Activated naive CD4-positive, alpha-beta T cell treated with anti-CD3 and anti-CD28 coated beads, Interleukin-2, amount 50 U/mL, for 24 hours (primary cell): ENCODE measurements around the gene SENP3.

Source experiments
- H3K27ac Mint-ChIP-seq: one replicate; pipeline ENCODE4 v1.8.0; 2021; ENCODE audit warnings: mild to moderate bottlenecking, mixed read lengths
- H3K27me3 Mint-ChIP-seq: one replicate; pipeline ENCODE4 v1.8.0; 2021; ENCODE audit warnings: mixed read lengths
- H3K36me3 Mint-ChIP-seq: one replicate; pipeline ENCODE4 v1.8.0; 2021; ENCODE audit warnings: mixed read lengths
- H3K4me1 Mint-ChIP-seq: one replicate; pipeline ENCODE4 v1.8.0; 2021; ENCODE audit warnings: mixed read lengths
- H3K4me3 Mint-ChIP-seq: one replicate; pipeline ENCODE4 v1.8.0; 2021; ENCODE audit warnings: mild to moderate bottlenecking, mixed read lengths
- H3K9me3 Mint-ChIP-seq: one replicate; pipeline ENCODE4 v1.8.0; 2021; ENCODE audit warnings: mixed read lengths

The SENP3 gene

DNA sequence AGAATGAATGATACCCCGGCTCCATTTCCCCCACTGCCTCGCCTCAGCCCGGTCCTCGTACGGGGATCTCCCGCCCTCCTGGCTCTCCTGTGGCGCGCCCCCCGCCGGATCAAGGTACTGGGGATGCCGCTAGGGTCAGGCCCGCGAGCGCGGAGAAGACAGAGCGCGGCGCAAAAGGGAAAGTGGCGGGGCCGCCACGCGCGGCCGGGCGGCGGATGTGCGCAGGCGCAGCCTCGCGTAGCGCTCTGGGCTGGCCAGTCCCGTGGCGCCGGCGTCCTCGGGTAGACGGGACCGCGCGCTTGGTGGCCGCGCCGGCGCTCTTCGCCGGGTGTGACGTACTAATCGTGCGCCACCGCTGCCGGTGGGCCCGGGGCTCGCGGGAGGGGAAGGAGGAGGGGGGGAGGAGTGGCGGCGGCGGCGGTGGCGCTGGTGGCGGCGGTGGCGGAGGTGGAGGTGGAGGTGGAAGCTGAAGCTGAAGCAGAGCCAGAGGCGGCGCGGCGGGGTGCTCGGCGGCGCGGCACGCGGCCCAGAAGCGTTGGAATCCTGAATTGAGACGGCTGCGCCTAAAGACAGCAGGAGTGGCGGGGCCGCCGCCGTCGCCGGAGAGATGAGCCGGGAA, at the start of gene SENP3:
Gene SENP3, plus strand, starts transcription at position 331 of the 619 bp plus-strand sequence. CDS start 1,158 bp downstream, outside the sequence.
- peak within 1 kb of the TSS; percentile 99 for H3K27ac Mint-ChIP-seq
- H3K36me3 Mint-ChIP-seq, result peaks cover 5% of the 10 kb centered on the region
- no peaks in the 10 kb centered on the region for H3K9me3 Mint-ChIP-seq
- no peaks in the 10 kb centered on the region for H3K27me3 Mint-ChIP-seq
- H3K4me1 Mint-ChIP-seq, result peaks cover 56% of the 10 kb centered on the region
- peak within 1 kb of the TSS; percentile 99 for H3K4me3 Mint-ChIP-seq

DNA sequence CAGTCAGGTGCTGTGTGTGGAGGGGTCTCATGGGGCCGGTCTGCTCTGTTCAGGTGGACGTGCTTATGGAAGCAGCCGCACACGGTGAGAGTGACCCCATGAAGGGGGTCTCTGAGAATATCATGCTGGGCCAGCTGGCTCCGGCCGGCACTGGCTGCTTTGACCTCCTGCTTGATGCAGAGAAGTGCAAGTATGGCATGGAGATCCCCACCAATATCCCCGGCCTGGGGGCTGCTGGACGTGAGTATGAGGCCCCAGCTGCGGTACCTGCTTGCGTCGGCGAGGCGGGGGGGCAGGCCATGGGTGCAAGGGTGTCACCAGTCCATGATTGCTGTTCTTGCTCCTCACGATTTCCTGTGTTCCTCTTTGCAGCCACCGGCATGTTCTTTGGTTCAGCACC, 49.6 kb upstream of the SENP3 start:
- Mint-ChIP-seq H3K9me3 (no peaks in the 10 kb centered on the region), H3K27ac (peak overlapping the region; percentile 82), H3K4me1 (peaks cover 4% of the 10 kb centered on the region), H3K36me3 (peaks cover 3% of the 10 kb centered on the region), H3K27me3 (no peaks in the 10 kb centered on the region), H3K4me3 (no peak overlapping the region)

DNA sequence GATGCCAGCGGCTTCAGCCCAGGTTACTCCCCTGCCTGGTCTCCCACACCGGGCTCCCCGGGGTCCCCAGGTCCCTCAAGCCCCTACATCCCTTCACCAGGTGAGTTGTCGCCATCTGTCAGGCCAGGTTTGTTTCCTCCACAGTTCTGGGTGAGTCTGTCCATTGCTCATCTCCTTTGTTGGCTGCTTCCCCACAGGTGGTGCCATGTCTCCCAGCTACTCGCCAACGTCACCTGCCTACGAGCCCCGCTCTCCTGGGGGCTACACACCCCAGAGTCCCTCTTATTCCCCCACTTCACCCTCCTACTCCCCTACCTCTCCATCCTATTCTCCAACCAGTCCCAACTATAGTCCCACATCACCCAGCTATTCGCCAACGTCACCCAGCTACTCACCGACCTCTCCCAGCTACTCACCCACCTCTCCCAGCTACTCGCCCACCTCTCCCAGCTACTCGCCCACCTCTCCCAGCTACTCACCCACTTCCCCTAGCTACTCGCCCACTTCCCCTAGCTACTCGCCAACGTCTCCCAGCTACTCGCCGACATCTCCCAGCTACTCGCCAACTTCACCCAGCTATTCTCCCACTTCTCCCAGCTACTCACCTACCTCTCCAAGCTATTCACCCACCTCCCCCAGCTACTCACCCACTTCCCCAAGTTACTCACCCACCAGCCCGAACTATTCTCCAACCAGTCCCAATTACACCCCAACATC, 48.7 kb upstream of the SENP3 start:
- H3K27me3 Mint-ChIP-seq, result no peaks in the 10 kb centered on the region
- peaks cover 4% of the 10 kb centered on the region for H3K4me1 Mint-ChIP-seq
- H3K36me3 Mint-ChIP-seq, result peaks cover 3% of the 10 kb centered on the region
- H3K4me3 Mint-ChIP-seq, result no peak overlapping the region
- no peak overlapping the region for H3K27ac Mint-ChIP-seq
- no peaks in the 10 kb centered on the region for H3K9me3 Mint-ChIP-seq

DNA sequence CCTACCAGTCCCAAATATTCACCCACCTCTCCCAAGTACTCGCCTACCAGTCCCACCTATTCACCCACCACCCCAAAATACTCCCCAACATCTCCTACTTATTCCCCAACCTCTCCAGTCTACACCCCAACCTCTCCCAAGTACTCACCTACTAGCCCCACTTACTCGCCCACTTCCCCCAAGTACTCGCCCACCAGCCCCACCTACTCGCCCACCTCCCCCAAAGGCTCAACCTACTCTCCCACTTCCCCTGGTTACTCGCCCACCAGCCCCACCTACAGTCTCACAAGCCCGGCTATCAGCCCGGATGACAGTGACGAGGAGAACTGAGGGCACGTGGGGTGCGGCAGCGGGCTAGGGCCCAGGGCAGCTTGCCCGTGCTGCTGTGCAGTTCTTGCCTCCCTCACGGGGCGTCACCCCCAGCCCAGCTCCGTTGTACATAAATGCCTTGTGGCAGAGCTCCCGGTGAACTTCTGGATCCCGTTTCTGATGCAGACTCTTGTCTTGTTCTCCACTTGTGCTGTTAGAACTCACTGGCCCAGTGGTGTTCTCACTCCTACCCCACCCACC, 47.8 kb upstream of the SENP3 start:
- Mint-ChIP-seq H3K4me3 (no peak overlapping the region), H3K36me3 (peaks cover 3% of the 10 kb centered on the region), H3K4me1 (peaks cover 4% of the 10 kb centered on the region), H3K27ac (peak overlapping the region; percentile 43), H3K27me3 (no peaks in the 10 kb centered on the region), H3K9me3 (no peaks in the 10 kb centered on the region)

DNA sequence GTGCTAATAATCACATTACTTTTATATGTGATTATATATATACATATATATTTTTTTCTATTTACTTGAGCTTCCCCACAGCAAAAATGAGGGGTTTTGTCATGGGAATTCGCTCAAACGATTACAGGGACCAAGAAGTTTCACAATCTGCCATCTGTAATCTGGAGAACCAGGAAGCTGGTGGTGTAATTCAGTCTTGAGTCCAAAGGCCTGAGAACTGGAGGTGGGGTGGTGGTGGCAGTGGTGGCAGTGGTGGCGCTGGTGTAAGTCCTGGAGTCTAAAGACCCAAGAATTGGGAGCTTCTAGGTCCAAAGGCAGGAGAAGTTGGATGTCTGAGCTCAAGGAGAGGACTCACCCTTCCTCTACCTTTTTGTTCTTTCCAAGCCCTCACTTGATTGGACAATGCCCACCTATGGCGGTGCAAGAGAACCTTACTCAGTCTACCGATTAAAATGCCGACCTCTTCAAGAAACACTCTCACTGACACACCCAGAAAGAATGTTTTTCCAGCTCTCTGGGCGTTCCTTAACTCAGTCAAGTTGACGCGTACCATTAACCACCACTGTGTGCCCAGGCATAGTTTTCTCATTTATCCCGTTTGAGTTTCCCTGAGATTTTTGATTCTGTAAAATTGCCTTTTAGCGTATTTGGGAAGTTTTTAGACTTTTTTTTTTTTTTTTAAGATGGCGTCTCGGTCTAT, 45.7 kb upstream of the SENP3 start:
- H3K27me3 Mint-ChIP-seq, result no peaks in the 10 kb centered on the region
- no peaks in the 10 kb centered on the region for H3K9me3 Mint-ChIP-seq
- H3K4me1 Mint-ChIP-seq, result peaks cover 4% of the 10 kb centered on the region
- H3K27ac Mint-ChIP-seq, result peak overlapping the region; percentile 32
- no peak overlapping the region for H3K4me3 Mint-ChIP-seq
- H3K36me3 Mint-ChIP-seq, result peaks cover 3% of the 10 kb centered on the region

DNA sequence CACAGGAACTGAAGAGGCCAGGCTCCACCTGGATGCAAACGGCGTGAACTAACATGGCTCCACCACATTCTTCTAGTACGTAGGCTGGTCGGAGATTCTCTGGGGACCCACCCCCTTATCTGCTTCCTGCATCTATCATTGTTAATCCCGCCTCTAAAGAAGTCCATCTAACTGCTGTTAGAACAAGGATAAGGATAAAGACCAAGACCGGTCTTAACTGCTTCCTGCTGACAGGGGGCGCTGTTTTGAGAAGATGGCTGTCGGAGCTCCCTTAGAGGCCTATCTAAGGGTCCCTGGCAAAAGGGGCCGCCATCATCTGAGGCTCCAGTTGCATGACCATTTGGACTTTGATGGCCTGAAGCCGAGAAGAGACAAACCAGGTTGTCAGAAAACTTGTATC, 38.7 kb upstream of the SENP3 start:
- H3K27ac Mint-ChIP-seq, result no peak overlapping the region
- H3K4me3 Mint-ChIP-seq, result no peak overlapping the region

DNA sequence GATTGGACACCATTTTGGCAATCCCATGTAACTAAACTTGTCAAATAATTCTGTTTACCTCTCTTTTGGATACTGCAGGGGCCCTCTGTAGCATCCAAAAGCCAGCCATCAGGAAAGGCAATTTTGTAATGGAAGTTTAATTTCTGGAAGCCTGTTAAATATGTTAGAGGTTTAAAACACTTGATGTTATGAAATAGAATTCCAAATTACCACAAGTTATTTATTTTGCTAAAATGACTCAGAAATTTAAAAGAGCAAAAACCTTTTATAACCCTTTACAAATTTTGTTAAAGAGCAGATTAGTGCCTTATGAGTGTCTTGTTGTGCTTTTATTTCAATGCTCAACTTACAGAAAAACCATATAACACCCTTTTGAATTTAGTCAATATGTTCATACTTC, 32.9 kb upstream of the SENP3 start:
- no peaks in the 10 kb centered on the region for H3K36me3 Mint-ChIP-seq
- H3K27ac Mint-ChIP-seq, result no peak overlapping the region
- H3K4me1 Mint-ChIP-seq, result no peaks in the 10 kb centered on the region
- H3K4me3 Mint-ChIP-seq, result no peak overlapping the region
- H3K9me3 Mint-ChIP-seq, result no peaks in the 10 kb centered on the region
- no peaks in the 10 kb centered on the region for H3K27me3 Mint-ChIP-seq

More for the DNA sequence above, 38.7 kb upstream of the SENP3 start:
- H3K9me3 Mint-ChIP-seq, result no peaks in the 10 kb centered on the region
- H3K4me1 Mint-ChIP-seq, result peaks cover 7% of the 10 kb centered on the region
- no peaks in the 10 kb centered on the region for H3K27me3 Mint-ChIP-seq
- H3K36me3 Mint-ChIP-seq, result no peaks in the 10 kb centered on the region

DNA sequence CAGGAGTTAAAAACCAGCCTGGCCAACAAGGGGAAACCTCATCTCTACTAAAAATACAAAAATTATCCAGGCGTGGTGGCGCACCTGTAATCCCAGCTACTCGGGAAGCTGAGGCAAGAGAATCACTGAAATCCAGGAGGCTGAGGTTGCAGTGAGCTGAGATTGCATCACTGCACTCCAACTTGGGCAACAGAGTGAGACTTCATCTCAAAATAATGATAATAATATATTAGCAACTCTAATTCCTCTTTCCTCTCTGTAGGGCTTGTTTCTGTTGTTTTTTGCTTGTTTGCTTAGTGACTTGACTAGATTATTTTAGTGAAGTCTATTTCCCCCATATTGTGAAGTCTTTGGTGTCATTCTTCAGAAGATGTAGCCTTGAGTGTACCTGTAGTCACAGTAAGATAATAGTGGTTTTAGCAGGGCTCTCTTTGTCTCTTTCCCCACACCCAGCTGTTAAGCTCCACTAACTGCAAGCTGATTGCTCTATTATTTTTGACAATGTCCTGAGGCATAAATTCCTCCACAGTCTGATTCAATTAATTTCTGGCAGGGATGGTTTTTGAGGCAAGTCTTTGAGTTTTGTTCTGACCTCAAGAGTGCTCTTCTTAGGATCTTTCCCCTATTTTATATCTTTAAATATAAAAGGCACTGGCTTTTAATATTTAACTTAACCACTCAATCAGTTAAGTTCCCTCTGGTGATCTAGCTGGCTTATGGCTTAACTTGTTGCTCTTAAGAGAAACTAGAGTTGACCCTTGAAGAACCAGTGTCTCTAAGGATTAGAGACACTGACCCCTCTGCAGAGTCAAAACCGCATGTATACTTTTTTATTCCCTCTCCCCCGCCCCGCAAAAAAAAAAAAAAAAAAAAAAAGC, 31.5 kb upstream of the SENP3 start:
- Mint-ChIP-seq H3K27me3 (no peaks in the 10 kb centered on the region), H3K27ac (no peak overlapping the region), H3K36me3 (no peaks in the 10 kb centered on the region), H3K4me1 (no peaks in the 10 kb centered on the region), H3K9me3 (no peaks in the 10 kb centered on the region), H3K4me3 (no peak overlapping the region)

DNA sequence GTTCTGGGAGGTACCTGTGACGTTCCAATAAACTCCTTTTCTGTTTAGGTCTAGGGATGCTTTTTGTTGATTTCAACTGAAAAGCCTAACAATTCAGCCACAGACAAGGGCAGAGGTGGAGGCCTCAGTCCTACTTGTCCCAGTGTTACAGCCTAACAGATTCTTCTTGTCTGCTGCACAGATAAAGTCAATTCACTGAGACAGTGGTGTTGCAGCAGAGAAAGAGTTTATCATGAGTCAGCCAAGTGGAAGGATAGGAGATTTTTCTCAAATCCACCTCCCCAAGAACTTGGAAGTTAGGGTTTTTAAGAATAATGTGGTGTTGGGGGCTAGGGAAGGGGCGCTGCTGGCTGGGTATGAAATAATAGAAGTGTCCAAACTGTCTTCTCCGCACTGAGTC, 23.7 kb upstream of the SENP3 start:
- Mint-ChIP-seq H3K4me3 (no peak overlapping the region), H3K4me1 (no peaks in the 10 kb centered on the region), H3K9me3 (no peaks in the 10 kb centered on the region), H3K36me3 (no peaks in the 10 kb centered on the region), H3K27me3 (no peaks in the 10 kb centered on the region), H3K27ac (no peak overlapping the region)

DNA sequence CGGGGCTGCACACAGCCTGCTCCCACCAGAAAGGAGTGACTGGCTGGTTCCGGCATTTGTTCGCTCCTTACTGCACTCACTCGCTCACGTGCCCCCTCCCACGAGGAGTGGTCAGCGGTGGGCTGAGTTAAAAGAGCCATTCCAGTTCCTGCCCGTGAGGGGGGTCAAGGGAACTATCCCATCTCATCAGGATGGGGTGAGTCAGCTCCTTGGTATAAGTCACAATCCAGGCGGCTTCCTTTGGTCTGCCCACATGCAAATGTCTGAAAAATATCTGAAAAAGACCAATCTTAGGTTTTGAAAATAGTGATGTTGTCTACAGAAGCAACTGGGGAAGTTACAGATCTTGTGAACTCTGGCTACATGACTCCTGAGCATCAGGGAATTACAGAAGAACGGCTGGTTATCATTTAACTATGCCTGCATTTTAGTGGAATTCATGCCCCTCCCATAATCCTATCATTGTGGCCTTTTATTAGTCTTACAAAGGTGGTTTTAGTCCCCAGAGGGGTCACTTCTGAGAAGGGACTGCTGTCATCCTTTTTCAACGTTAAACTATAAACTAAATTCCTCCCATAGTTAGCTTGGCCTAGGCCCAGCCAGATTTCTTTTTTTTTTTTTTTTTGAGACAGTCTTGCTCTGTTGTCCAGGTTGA, 22.7 kb upstream of the SENP3 start:
- H3K27me3 Mint-ChIP-seq, result no peaks in the 10 kb centered on the region
- no peaks in the 10 kb centered on the region for H3K9me3 Mint-ChIP-seq
- no peaks in the 10 kb centered on the region for H3K36me3 Mint-ChIP-seq
- no peak overlapping the region for H3K27ac Mint-ChIP-seq
- H3K4me3 Mint-ChIP-seq, result no peak overlapping the region
- no peaks in the 10 kb centered on the region for H3K4me1 Mint-ChIP-seq

DNA sequence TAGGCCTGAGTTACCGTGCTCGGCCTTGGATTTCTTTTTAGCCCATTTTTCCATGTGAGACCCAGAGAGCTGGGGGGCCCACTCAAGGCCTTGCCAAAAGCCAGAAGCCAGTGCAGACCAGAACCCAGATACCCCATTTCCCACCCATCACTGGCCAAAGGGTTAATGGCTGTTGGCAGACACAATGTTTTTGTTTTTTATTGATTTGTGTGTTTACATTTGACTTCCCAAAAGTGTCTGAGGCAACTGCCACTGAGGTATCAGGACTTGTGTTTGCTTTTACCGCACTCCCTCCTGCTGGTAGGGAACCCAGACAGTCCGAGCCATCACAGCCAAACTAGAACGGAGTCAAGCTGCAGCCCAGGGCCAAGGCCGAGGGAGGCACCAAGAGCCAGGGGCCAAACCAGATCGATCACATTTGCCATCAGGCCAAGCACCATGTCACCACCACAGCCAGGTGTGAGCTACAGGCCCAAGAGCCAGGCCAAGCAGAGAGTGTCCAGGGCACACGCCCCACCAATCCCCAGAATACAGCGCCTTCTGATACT, 20.6 kb upstream of the SENP3 start:
- H3K27ac Mint-ChIP-seq, result no peak overlapping the region
- no peaks in the 10 kb centered on the region for H3K27me3 Mint-ChIP-seq
- no peak overlapping the region for H3K4me3 Mint-ChIP-seq
- no peaks in the 10 kb centered on the region for H3K36me3 Mint-ChIP-seq
- no peaks in the 10 kb centered on the region for H3K9me3 Mint-ChIP-seq
- no peaks in the 10 kb centered on the region for H3K4me1 Mint-ChIP-seq

DNA sequence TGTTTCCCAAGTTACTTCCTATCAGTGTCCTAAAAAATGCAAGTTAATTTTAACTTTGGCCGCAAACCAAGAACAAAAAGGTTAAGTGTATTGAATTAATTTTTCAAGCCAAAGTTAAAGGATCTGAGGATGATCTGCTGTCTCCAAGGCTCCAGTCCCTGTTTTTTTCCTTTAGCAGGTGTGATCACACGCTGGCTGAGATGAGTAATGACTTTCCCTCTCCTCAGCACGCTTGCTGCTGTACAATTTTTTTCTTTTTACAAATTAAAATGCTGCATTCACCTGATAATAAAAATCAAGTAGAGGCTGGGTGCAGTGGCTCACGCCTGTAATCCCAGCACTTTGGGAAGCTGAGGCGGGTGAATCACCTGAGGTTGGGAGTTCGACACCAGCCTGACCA, 16.8 kb upstream of the SENP3 start:
- H3K27ac Mint-ChIP-seq, result no peak overlapping the region
- no peaks in the 10 kb centered on the region for H3K36me3 Mint-ChIP-seq
- no peak overlapping the region for H3K4me3 Mint-ChIP-seq
- no peaks in the 10 kb centered on the region for H3K27me3 Mint-ChIP-seq
- no peaks in the 10 kb centered on the region for H3K9me3 Mint-ChIP-seq
- H3K4me1 Mint-ChIP-seq, result peaks cover 14% of the 10 kb centered on the region

DNA sequence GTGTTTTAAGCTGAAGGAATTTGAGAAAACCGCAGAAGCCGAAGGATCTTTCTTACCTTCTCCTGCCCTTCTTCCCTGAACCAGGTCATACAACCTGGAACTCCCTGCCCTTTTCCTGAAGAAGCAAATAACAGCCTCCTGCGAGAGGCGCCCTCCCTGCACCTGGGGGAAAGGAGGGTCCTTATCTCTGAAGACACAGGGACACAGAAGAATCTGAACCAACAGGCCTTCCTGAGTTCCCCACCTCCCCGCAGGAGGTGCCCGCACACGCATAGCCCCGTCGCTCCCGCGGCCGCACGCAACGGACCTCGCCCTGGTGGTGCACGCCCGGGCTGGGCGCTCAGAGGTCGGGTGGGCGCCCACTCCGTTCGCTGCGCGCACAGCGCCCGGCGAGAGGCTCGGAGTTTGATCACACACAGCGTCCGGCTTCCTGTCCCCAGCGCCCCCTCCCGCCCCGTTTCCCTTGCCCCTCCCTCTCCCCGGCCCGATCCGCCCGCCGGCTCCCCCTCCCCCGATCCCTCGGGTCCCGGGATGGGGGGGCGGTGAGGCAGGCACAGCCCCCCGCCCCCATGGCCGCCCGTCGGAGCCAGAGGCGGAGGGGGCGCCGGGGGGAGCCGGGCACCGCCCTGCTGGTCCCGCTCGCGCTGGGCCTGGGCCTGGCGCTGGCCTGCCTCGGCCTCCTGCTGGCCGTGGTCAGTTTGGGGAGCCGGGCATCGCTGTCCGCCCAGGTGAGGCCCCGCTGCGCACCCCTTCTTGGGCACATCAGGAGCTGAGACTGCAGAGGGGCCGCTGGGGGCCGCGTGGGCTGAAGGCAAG, 12.9 kb upstream of the SENP3 start, which contains the start of gene TNFSF12:
Gene TNFSF12, plus strand, starts transcription at position 474 of the 816 bp plus-strand sequence. Its CDS starts 96 bp downstream, at position 570.
- Mint-ChIP-seq H3K4me3 (peak within 1 kb of the TSS; percentile 81), H3K4me1 (peaks cover 52% of the 10 kb centered on the region), H3K9me3 (no peaks in the 10 kb centered on the region), H3K27me3 (no peaks in the 10 kb centered on the region), H3K27ac (peak within 1 kb of the TSS; percentile 72), H3K36me3 (no peaks in the 10 kb centered on the region)
